Sigmoid colon (tissue), 7 donors: Measurements from ENCODE around the gene ALDH3B2. TPM values are rescaled to one million over a fixed set of nuclear protein-coding genes. Genes with fewer than 3 reads are reported as not detected.
"Not testable (repeated sequence)": the region's sequence is repeated elsewhere in the genome, so short reads cannot be mapped to it uniquely, and the experiment has no call there.

Experiments
- DNase-seq: peaks from one replicate; pipeline ENCODE4 v3.0.0-alpha.2; 2019
- H3K27ac ChIP-seq, 4 donors: fragments of 200-600 bp; sonication (generic); one replicate each; pipeline ENCODE4 v1.5.1; 2016 to 2019; ENCODE audit warnings: mild to moderate bottlenecking in 1 of 4
- H3K27me3 ChIP-seq, 3 donors: fragments of 200-600 bp; sonication (generic); one replicate each; pipeline ENCODE4 v1.5.1; 2019; ENCODE audit warnings: mild to moderate bottlenecking in 1 of 3
- H3K36me3 ChIP-seq, 4 donors: fragments of 200-600 bp; sonication (generic); one replicate each; pipeline ENCODE4 v1.5.1; 2016 to 2019
- H3K4me1 ChIP-seq, 4 donors: fragments of 200-600 bp; sonication (generic); one replicate each; pipeline ENCODE4 v1.5.1; 2017 to 2019
- H3K4me3 ChIP-seq, 4 donors: fragments of 200-600 bp; sonication (generic); one replicate each; pipeline ENCODE4 v1.5.1; 2017 to 2019; ENCODE audit warnings: mild to moderate bottlenecking in 2 of 4, moderate library complexity in 1 of 4
- H3K9me3 ChIP-seq, 4 donors: fragments of 200-600 bp in 3 of 4; sonication (generic) in 3 of 4; one replicate each; pipeline versions ENCODE4 v1.5.1 to v1.6.1; 2013 to 2019
- CTCF ChIP-seq, 4 experiments: fragments of 450-650 bp in 3 of 4; fragments of 200-600 bp in 1 of 4; IDR thresholded peaks; one replicate each; pipeline ENCODE4 v1.5.1; 2016 to 2019; ENCODE audit warnings: antibody characterized with exemption in 4 of 4, mild to moderate bottlenecking in 3 of 4, moderate library complexity in 2 of 4
- EP300 ChIP-seq, 4 donors: sonication (generic); formaldehyde crosslinking; IDR thresholded peaks; one replicate each; pipeline ENCODE4 v1.6.1; 2017; ENCODE audit warnings: antibody characterized with exemption in 4 of 4
- POLR2A ChIP-seq, 2 donors: fragments of 450-650 bp; IDR thresholded peaks; one replicate each; pipeline ENCODE4 v1.6.1; 2016; ENCODE audit warnings: antibody characterized with exemption in 2 of 2, mild to moderate bottlenecking in 2 of 2, moderate library complexity in 2 of 2
- POLR2AphosphoS5 ChIP-seq, 4 donors: sonication (generic); formaldehyde crosslinking; IDR thresholded peaks; one replicate each; pipeline ENCODE4 v1.6.1; 2017; ENCODE audit warnings: antibody characterized with exemption in 4 of 4
- WGBS, 2 donors: extraction: QIAGEN DNeasy Blood & Tissue Kit; methylation state at CpG; one replicate each; pipeline ENCODE4 v1.1.7; 2013; 5-methylcytosine and 5-hydroxymethylcytosine counted together
- intact Hi-C: fragments of 100-400 bp; cut with DNase I; formaldehyde crosslinking; loops from one replicate; pipeline ENCODE4 v1.15.1; 2023
- polyA plus RNA-seq, 3 donors: library from polyadenylated mRNA; stranded (reverse); fragments of 200-250 nt; gene quantifications; one replicate each; pipeline ENCODE4 v1.2.3, GENCODE V29; 2013
- total RNA-seq, 4 donors: library from RNA; depleted of rRNA; stranded (reverse); fragments of >200 nt; gene quantifications; one replicate each; pipeline ENCODE4 v1.1.0, GENCODE V29; 2016
- donor health status: healthy with polysubstance abuse.
- donor health status: Bipolar disorder and iron deficiency.
- donor health status: healthy.

ALDH3B2 gene
- total and polyA plus RNA-seq, 7 donors, result 0.38 TPM; not detected in 6

- no peaks in the 10 kb centered on the region for H3K4me1 ChIP-seq
- intact Hi-C loops, result no loop called here
- H3K36me3 ChIP-seq, result no peaks in the 10 kb centered on the region
- DNase-seq, result peak; percentile 44
- 87 to 90% methylated on average over 28 of the region's 28 CpGs for WGBS, 2 donors
- peaks cover 0 to 4% (median 0%) of the 10 kb centered on the region in 3 donors for H3K27me3 ChIP-seq
- H3K27ac ChIP-seq, result no peak overlapping the region
- H3K9me3 ChIP-seq, result no peaks in the 10 kb centered on the region
- TF ChIP-seq EP300 (IDR thresholded peaks at IDR 0.05) (no peak), CTCF (IDR thresholded peaks at IDR 0.05) (no peak), POLR2AphosphoS5 (IDR thresholded peaks at IDR 0.05) (no peak), POLR2A (IDR thresholded peaks at IDR 0.05) (no peak)
- H3K4me3 ChIP-seq, result no peak overlapping the region
Observed at GRCh38 chr11:67641338-67642172, 32.9 kb downstream of the ALDH3B2 start.

DNA sequence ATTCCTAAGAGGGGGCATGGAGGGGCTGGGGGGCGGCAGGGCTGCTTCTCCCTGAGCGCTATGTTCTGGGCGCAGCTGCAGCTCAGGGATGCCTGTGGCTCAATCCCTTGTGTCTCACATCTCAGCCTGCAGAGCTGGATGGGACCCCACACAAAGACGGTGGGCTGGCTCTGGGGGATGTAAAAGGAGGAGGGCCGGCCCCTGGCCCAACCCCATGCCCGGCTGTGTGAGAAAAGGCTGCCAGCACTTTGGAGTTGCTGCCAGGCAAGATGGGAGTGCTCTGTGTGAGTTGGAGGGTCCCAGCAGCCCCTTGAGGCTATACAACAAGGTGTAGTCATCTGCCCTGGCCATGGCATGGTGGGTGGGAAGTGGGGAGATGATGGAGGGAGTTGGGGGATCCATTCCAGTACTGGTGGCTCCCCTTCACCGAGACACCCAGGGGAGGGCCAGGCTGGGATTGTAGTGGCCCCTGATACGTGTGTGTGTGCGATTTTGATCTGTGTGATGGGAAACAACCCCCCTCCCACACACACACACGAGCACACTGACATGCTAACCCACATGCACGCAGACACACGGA lies 33.6 kb downstream of the ALDH3B2 start:
- no peaks in the 10 kb centered on the region for H3K4me1 ChIP-seq
- TF ChIP-seq POLR2AphosphoS5 (IDR thresholded peaks at IDR 0.05) (no peak), POLR2A (IDR thresholded peaks at IDR 0.05) (no peak)
- 79 to 85% methylated on average over 12 of the region's 12 CpGs for WGBS, 2 donors
- DNase-seq, result peak; percentile 3
- no peak overlapping the region for H3K27ac ChIP-seq
- intact Hi-C loops, result no loop called here
- H3K27me3 ChIP-seq, result peaks cover 0 to 4% (median 0%) of the 10 kb centered on the region in 3 donors
- H3K4me3 ChIP-seq, result no peak overlapping the region
- H3K36me3 ChIP-seq, result no peaks in the 10 kb centered on the region
- H3K9me3 ChIP-seq, result no peaks in the 10 kb centered on the region

GRCh38 chr11:67640021-67640757 lies 34.2 kb downstream of the ALDH3B2 start:
- Histone ChIP-seq H3K4me3 (no peak overlapping the region), H3K9me3 (no peaks in the 10 kb centered on the region), H3K36me3 (no peaks in the 10 kb centered on the region), H3K4me1 (no peaks in the 10 kb centered on the region), H3K27me3 (peaks cover 0 to 4% (median 0%) of the 10 kb centered on the region in 3 donors), H3K27ac (no peak overlapping the region)
- intact Hi-C loops, result no loop called here
- TF ChIP-seq EP300 (IDR thresholded peaks at IDR 0.05), result no peak
- TF ChIP-seq CTCF (IDR thresholded peaks at IDR 0.05), result peak; percentile 26 to 62 (median 46)
- peak; percentile 83 for DNase-seq
- WGBS, 2 donors, result 48 to 62% methylated on average over 23 of the region's 23 CpGs

- no peaks in the 10 kb centered on the region for H3K9me3 ChIP-seq
- H3K4me3 ChIP-seq, result no peak within 1 kb of the TSS
- DNase-seq, result peak; percentile 43
- TF ChIP-seq POLR2A (IDR thresholded peaks at IDR 0.05), result no peak
- TF ChIP-seq EP300 (IDR thresholded peaks at IDR 0.05), result no peak
- no peaks in the 10 kb centered on the region for H3K36me3 ChIP-seq
- no peaks in the 10 kb centered on the region for H3K4me1 ChIP-seq
- no peak within 1 kb of the TSS for H3K27ac ChIP-seq
- WGBS, 2 donors, result 85 to 90% methylated on average over 18 of the region's 18 CpGs
- intact Hi-C loops, result no loop called here
- H3K27me3 ChIP-seq, result peaks cover 0 to 9% (median 0%) of the 10 kb centered on the region in 3 donors
Observed at GRCh38 chr11:67639438-67639859, 35.0 kb downstream of the ALDH3B2 start, which contains the start of gene TBX10. Gene TBX10, minus strand, starts transcription at chr11:67639763. Its CDS starts 291 bp downstream, at chr11:67639472.

DNA sequence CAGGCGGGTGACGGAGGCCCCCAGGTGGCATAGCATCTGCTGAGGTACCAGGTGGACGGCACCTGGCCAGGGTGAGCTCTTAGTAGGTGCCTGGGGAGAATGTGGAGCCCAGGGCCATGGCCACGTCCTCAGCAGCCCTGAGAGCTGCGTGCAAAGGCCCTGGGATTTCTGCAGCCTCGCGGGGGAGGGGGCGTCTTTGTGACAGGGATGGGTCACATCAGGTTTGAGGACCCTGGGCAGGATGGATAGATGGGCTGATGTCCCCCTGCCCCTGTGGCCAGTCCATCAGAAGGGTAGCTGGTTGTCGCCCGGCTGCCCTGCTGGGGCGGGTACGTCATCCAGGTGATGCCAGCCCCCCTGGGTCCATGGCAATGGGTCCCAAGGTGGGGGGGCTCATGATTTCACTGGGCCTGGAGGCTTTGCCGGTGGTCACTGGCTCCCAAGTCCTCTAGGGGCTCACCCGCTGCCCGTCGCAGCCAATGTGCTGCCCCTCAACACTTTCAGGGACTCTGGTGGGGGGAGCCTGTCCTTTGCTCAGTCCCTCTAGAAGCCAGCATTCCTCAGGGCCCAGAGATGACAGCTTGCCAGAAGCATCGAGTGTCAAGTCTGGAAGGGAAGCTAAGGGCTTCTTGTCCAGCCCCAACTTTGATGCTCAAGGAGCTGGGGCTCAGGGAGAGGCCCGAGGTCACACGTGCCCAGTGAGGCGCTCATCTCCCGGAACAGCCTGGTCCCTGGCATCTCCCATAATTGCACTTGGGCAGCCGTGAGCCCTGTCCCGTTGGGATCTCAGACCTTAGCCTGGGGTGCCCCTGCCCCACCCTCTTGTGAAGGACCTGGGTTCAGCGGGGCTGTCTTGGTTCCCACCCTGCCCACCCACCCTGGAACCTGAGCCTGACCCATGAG lies 35.6 kb downstream of the ALDH3B2 start:
- peaks cover 0 to 9% (median 0%) of the 10 kb centered on the region in 3 donors for H3K27me3 ChIP-seq

GRCh38 chr11:67637441-67637840 lies 37.0 kb downstream of the ALDH3B2 start:
- peak; percentile 10 for DNase-seq
- WGBS, 2 donors, result 56 to 81% methylated on average over 3 of the region's 3 CpGs
- not testable (repeated sequence) for H3K27ac ChIP-seq

More for the DNA sequence above, 35.6 kb downstream of the ALDH3B2 start:
- peak; percentile 55 for DNase-seq
- TF ChIP-seq POLR2AphosphoS5 (IDR thresholded peaks at IDR 0.05) (no peak), EP300 (IDR thresholded peaks at IDR 0.05) (no peak), POLR2A (IDR thresholded peaks at IDR 0.05) (no peak), CTCF (IDR thresholded peaks at IDR 0.05) (no peak)
- H3K9me3 ChIP-seq, result no peaks in the 10 kb centered on the region
- no peak overlapping the region for H3K27ac ChIP-seq
- H3K4me1 ChIP-seq, result no peaks in the 10 kb centered on the region
- 89 to 90% methylated on average over 24 of the region's 24 CpGs for WGBS, 2 donors
- intact Hi-C loops, result no loop called here
- H3K36me3 ChIP-seq, result no peaks in the 10 kb centered on the region
- no peak overlapping the region for H3K4me3 ChIP-seq

More at GRCh38 chr11:67637441-67637840, 37.0 kb downstream of the ALDH3B2 start:
- H3K4me1 ChIP-seq, H3K4me3 ChIP-seq, H3K9me3 ChIP-seq, H3K36me3 ChIP-seq, H3K27me3 ChIP-seq, intact Hi-C loops: not testable (repeated sequence)
